NCI-H2171 treated with DMSO at 0.1 percent for 48 hours (cell line): Measurements from ENCODE around the gene XCL1.
"Not testable (repeated sequence)": the region's sequence is repeated elsewhere in the genome, so short reads cannot be mapped to it uniquely, and the experiment has no call there.

Experiments
- DNase-seq: peaks from one replicate; lab custom pipeline; 2025; lab: John Stamatoyannopoulos, UW

The XCL1 gene

DNA sequence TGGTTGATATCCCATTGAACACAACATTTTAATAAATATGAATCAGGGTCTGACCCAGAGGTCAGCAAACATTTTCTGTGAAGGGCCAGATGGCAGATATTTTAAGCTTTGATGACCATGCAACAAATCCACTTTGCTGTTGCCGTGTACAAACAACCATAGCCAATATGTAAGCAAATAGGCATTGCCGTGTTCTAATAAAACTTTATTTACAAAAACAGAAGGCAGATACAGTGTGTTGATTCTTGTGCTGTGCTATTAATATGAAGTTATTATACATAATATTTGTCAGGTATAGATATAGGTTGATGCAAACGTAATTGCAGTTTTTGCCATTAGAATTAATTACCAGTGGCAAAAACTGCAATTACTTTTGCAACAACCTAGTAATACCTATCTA is 8.8 kb upstream of the XCL1 start:
- DNase-seq, result no peak

DNA sequence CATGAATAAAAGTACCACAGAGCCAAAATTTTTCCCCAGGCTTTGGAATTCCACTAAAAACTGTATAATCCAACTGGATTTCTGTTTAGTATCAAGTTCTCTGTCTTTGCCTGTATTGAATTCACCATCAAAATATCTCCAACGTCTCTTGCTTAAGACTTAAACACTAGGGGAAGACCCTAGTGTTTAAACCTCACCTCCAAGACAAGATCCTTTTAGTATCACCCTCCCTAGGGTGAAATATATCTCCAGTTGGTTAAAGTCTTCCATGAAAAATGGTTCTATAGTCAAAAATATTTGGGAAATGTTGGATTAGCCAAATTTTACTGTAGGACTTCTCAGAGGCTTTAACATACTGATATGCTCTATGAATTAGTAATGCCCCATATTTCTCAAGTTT is 8.1 kb upstream of the XCL1 start:
- DNase-seq, result no peak

DNA sequence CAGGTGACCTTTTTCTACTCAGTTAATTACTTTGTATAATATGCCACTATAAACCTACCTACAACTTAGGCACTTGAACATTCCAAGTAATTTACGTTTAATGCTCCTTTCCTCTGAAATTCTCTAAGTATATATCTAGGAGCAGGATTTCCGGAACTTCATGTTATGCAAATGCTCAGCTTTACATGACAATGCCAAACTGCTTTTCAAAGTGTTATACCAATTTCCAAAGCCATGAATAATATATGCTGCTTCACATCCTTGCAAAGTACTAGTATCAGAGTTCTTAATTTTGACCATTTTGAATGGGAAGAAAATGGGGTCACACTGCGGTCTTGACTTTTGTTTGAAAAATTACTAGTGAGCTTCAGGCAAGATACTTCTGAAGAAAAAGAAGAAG is 5.8 kb upstream of the XCL1 start:
- DNase-seq, result no peak

DNA sequence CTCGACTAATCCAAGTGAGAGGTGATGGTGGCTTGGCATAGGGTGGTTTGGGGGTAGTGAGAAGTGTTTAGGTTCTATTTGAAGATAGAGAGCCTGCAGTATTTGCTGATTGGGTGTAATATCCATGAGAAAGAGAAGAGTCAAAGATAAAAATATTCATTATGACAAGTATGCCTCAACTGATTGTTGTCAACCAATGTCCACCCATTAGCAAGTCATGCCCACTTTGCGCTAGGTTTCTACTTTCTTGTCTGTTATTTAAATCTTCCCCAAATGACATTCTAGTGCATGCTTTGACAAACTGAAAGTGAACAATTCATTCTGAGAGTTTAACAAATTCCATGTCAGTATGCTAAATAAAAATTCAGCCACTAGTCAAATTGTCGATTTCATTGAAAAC is 3.8 kb upstream of the XCL1 start:
- DNase-seq, result no peak

DNA sequence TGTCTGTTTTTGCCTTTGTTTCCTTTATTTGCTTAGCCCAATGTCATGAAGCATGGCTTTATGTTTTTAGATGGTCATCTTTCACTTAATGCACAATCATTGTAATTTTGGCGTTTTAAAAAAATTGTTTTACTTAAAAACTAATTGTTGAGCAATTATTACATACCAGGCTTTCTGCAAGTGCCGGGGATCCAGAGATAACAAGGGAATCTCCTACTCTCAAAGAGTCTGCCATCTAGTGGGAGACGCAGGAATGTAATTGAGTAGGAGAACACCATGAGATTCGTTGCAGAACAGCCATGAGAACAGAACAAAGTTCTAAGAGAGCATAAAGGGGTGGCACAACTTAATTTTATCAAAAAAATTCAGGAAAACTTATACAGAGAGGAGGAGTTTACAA is 2.2 kb upstream of the XCL1 start:
- not testable (repeated sequence) for DNase-seq

DNA sequence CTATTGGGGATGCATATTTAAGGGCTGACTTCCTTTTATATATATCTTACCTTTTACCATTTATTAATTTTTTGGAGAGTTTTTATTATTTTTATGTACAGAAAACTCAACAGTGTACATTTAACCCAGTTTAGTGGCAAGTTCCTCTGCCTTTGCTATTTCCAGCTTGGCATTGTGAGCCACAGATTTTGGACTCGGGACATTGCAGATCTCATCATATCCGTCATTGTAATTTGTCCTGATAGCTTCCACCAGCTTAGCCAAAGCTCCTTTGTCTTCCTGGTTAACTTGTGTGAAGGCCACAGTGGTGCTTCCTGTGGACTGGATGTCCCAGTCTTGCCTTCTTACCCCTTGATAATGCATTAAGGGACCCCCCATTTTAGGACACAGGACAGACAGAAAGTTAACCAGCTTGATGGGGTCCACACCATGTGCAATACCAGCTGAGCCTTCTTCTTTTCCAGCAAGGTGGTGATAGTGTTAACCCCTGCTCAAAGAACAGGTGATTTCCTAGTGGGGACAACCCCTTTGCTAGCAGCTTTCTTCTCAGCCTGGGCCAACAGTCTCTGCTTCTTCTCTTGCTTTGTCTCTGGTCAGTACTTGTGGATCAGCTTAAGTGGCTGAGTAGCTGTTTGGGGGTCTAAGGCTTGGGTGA is 2.3 kb downstream of the XCL1 start:
- not testable (repeated sequence) for DNase-seq

DNA sequence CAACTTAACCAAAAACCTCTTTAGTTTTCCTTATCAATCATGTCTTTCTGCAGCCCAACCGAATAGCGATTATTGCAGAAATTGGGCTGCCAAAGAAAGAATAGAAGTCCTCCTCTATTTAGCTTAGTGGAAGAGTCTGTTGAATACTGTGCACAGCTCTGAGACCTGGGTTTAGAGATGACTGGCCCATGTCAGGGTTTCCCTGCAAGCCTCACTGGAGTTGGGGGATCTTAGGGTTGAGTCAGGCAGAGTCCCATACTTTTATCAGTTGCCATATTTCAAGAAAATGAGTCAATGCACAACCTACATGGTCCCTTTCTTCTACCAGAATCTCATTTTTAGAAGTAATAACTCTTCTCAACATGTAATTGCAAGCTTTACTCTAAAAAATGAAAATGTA is 3.9 kb downstream of the XCL1 start:
- DNase-seq, result not testable (repeated sequence)

DNA sequence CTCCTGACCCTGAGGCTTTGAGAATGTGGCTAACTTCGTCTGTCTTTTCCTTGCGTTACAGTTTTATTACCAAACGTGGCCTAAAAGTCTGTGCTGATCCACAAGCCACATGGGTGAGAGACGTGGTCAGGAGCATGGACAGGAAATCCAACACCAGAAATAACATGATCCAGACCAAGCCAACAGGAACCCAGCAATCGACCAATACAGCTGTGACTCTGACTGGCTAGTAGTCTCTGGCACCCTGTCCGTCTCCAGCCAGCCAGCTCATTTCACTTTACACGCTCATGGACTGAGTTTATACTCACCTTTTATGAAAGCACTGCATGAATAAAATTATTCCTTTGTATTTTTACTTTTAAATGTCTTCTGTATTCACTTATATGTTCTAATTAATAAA is 4.6 kb downstream of the XCL1 start:
- DNase-seq, result not testable (repeated sequence)

DNA sequence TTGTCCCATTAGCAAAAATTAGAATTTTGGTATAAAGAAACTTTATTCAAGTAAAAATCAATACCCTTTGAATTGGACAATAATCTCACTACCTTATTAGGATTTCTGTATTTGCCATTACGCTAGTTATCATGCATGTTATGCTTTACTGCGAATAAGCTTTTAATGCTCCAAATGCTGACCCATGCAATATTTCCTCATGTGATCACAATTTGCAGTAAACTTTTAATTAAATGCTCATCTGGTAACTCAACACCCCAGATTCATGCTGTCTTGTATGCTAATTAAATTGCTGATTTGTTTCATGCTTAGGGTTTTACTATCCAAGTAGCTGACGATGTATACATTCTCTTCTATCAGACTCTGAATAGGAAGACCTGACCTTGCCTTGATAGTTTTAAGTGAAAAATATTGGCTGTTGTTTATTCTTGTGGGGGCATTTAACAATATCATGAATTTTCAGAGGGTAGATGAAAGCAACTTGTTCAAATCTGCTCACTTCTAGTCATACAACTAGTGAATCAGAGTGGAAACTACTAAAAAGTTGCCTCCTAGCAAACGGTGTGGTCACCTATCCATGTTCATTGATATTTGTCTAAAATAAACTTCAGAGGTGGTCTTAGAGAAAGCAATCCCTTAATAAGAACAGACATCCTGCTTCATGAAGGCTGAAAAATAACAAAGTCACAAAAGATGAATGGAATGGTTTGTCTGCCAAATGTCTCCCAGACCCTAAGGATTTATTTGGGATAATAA is 5.6 kb downstream of the XCL1 start:
- DNase-seq, result no peak

DNA sequence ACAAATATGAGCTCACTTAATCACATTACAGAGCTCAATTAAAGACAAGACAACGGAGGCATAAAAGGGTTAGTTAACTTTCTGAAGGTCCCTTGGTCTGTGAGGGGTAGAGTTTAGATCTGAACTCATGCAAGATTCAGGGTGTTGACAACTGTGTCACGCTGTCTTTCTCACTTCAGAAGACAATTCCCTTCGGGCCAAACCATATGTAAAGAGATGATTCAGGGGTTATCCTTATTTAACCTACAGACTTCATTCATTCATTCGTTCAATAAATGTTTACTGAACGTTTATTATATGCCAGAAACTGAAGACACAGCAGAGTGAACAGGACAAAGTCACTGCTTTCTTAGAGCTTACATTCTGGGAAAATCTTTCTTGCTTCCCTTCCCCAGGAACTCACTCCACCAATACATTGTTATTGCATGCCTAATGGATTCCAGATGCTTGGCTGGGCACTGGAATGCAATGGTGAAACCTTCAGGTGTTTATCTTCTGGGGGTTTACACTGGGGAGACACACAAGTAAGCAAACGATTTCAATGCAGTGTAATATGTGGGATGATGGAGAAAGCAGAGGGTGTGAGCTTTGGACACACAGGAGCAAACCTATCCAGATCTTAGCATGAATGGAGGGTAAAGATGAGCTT is 6.4 kb downstream of the XCL1 start:
- no peak for DNase-seq

DNA sequence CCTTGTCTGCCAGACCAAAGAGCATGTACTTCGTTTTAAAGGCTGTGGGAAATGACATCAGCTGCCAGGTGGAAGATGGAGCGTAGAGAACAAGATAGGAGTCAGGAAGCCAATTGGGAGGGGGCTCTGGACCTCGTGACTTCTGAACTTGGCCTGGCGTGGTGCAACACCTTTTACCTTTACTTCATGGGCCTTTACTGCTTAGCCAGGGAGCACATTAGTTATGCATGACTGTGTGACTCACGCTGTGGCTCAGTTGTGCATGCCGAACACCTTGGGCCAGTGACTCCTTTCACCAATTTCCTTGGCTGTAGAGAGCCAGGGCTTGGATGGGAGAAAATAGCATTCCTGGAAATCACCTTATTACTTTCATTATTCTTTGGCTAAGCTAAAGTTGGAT is 7.2 kb downstream of the XCL1 start:
- no peak for DNase-seq

DNA sequence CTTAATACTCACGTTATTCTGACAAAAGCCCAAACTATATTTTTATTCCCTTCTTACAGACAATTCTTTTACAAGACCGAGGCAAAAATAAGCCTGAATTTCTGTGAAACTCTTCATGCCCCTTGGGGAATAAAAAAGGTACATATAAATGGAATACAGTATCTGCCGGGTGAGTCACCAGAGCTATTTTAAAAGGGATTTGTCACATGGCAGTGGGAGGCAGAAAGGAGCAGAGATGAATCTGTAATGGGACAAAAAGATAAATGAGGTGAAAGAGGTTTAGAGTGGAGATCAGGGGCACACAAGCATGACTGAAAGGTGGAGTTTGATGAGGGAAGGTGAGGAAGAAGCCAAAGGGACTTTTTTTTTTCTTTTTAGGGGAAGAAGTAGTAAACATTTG is 8.8 kb downstream of the XCL1 start:
- DNase-seq, result no peak

DNA sequence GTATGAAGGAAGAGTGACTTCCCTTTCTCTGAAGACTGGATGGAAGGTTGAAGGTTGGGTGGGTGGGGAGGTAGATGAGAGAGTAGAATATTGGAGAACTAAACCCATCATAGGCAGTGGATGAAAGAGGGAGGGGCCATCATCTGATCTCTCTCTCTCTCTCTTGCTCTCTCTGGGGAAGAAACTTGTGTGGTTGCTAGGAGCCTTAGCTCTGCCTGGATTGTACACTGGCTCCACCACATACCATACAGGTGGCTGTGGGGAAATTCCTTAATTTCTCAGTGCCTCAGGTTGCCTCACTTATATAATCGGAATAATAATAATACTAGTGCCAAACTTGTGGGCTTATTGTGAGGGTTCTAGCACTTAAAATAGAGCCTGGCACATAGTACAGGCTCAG is 9.5 kb downstream of the XCL1 start:
- DNase-seq, result no peak

DNA sequence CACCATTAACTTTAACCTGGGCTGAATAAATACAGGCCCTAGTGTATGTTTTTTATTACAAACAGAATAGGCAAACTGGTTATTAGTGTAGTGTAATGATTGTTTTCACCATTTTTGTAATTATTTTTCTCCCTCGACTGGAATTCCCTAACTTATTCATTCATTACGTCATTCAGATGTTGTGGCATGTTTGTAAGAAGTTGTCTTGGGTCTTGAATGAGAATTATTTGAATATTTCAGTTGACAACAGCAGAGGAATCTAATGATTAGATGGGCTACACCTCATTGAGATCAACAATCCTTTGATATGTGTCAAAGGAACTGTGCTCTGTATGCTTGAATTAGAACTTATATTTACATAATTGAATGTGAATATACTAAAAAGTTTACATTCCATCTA is 12.8 kb downstream of the XCL1 start:
- DNase-seq, result no peak

DNA sequence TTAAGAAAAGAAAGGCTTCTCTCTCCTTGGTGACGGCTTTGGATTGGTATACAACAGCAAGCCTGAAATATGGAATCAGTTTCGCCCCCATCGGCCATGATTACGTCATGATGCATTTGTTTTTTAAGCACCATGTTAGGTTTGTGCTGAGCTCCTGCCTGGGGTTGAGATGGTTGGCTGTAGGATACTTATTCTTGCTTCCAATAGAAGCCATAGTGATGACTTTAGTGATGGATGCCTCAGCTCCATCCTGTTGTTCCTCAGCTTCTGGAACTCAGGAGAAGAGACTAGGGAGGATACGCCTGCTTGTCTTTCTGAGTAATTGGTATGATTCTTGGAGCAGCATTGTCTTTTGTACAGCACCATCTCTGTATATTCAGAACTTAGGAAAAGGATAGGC is 14.7 kb downstream of the XCL1 start:
- no peak for DNase-seq

DNA sequence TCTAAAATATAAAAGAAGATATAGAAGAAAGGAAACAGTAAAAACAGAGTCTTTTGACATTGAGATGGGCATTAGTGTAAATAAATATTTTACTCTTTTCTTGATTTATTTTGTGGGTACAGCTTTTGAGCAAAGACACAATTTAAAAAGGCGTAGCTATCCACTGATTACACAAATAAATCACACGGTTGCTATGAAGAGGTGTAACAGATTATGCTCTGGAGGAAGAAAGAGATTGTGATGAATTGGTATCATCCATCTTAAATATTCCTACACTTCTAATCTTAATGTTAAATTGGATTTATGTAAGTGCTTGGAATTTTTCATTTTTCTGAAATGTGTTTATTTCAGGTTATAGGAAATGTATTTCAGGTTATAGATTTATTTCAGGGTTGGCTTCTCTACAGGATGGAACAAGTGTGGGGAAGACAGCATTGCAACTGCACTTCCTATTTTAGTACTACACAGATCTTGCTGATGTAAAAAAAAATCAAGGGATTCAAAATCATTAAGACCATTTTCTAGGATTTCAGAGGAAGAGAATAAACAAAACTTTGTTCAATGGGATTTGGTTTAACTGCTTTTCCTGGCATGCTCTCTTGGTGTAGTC is 15.3 kb downstream of the XCL1 start:
- DNase-seq, result no peak

DNA sequence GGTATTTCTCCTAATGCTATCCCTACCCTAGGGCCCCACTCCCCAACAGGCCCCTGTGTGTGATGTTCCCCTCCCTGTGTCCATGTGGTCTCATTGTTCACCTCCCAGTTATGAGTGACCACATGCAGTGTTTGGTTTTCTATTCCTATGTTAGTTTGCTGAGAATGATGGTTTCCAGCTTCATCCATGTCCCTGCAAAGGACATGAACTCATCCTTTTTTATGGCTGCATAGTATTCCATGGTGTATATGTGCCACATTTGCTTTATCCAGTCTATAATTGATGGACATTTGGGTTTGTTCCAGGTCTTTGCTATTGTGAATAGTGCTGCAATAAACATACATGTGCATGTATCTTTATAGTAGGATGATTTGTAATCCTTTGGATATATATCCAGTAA is 19.0 kb downstream of the XCL1 start:
- not testable (repeated sequence) for DNase-seq

DNA sequence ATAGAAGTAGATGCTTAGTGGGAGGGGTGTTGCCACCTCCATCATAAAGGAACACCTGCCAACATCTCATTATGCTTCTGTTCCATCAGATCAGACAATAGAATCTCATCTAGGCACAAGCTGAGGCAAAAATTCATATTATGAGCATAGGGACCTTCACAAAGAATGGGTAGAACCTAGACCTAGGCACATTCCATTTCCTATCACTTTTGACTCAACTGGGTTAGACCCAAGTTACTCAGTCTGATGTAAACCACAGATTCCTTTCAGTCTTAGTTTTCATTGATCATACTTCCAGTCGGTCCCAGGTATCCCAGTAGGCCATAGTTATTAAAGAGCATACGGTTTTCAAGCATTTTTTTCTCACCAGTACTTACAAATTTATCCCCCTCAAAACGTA is 21.7 kb downstream of the XCL1 start:
- no peak for DNase-seq

DNA sequence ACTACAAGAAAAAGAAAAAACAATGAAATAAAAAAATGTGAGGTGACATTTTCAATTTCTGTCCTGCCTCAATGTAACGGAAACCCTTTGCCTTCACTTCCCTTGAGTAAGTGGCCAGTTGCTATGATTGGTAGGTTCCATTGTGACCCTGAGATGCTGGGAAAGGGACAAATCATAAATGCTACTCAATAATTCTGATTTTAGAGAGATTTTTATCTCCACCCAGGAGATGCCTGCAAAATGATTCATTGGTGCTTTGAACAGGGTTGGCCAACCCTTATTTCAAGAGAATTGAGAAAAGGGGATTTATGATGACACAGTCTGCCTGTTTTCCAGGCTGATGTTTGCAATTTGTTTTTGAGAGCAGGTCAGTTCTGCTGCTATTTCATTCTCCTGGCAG is 22.5 kb downstream of the XCL1 start:
- no peak for DNase-seq

DNA sequence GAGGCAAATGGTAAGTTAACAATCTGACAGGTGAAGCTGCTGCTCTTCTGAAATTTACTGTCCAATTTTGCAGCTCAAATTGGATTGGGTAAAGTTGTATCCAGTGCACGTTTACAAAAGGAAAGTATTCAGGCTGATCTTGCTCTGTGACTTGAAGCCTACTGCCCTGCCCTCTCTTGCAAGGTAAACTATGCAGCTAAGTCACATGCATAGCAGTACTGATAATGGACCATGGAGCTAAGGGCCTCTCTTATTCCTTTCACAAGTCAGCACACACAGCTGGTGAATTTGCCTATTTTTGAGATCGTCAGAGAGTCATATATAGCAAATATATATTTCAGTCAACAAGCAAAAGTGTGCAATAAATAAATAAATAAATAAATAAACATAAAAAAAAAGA is 23.2 kb downstream of the XCL1 start:
- DNase-seq, result no peak

DNA sequence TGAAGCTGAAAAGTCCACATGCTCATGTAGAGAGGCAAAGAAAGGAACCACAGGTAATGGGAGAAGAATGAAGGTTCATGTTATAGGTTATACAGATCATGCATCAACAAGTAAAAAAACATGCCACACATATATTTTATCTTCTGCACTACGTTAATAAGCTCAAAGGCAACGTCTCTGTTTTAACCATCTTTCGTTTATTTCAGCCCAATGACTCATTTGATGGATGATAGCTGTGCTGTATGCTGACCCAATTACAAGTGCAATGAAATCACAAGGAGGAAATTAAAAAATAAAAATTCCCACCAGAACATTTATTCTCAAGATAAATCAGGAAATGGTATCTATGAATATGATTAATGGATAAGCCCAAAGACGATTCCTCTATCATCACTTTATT is 24.6 kb downstream of the XCL1 start:
- DNase-seq, result no peak

DNA sequence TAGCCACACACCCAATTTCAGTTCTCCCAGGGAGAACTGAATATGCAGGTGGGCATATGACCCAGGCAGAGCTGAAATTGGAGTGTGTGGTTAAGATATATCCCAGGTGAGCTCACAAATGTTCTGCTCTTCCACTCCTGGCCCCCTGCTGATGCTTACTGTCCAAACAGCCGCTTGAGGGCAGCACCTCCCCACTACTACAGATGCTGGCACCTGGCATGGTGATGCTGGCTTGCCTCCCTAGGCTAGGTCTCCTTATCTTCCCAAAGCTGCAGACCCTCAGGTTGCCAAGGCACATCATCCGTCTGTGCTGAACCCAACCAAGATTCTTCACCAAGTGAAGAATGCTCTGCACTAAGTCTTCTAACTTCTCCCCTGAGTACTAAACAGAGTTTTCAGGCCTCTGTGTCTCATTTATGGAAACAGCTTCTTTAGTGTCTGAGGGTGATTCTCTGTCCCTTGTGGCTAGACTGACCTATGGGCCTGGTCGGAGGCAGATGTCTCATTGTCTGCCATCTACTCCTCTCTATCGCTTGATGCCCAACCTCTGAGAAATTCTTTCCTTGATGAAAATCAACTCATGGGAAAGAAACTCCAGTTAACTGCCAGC is 27.2 kb downstream of the XCL1 start:
- DNase-seq, result peak; percentile 78

DNA sequence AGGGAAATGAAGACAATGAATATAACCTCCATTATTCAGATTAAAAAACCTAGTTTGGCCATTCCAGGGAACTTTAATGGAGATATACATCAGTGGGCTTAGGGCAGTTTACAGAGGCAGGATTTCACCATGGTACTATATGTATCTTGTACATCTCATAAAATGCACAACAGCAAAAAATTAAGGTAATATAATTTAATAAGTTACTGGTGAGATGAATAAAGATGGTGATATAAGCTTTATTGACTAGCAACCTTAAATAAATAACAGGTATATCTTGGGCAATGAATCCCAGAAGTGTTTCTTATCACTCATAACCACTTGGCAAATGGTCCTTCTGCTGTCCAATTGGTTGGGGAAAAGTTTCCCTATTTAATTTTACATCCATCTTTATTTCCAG is 29.0 kb downstream of the XCL1 start:
- DNase-seq, result no peak
